ENCODE measurements around the gene EPHA2.

EPHA2 gene

DNA sequence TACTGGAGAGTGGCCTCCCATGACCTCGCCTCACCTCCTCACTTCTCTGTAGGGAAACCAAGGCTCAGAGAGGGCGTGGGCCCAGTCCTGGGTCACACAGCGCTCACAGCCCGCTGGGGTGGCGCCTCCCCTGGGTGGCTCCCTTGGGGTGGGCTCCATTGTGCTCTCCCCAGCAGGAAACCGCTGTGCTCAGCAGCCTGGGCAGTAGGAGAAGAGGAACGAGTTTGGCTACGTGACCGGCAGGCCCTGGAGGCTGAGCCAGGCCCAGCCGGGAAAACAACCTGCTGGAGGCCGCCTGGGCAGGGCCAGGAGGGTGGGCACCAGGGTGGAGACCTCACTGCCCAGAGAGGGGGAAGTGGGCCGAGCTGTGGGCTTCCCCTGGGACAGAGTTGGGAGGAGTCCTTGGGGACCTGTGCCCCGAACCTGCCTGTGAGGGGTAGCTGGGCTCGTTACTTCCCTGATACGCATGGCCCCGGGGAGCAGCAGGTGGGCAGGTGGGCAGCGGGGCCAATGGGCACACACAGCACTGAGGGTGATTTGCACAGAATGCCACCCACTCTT, 67.4 kb downstream of the EPHA2 start:
- Histone ChIP-seq H3K36me3 (ENCODE audit: insufficient read depth, low read length) (no peaks in the 10 kb centered on the region), H3K4me1 (ENCODE audit: control insufficient read depth, insufficient read depth, low read length, unreplicated experiment) (peaks cover 17% of the 10 kb centered on the region), H3K27ac (ENCODE audit: low read depth, low read length) (0 out of 2 replicates have a peak overlapping the region, but pooled peaks have one; percentile 2), H2AFZ (ENCODE audit: low read length, unreplicated experiment) (no peak overlapping the region), H3K79me2 (ENCODE audit: control insufficient read depth, insufficient read depth, low read length, unreplicated experiment) (no peaks in the 10 kb centered on the region), H3K4me3 (ENCODE audit: low read depth, low read length) (no peak overlapping the region), H3K27me3 (ENCODE audit: insufficient read depth, low read length) (no peaks in the 10 kb centered on the region)

DNA sequence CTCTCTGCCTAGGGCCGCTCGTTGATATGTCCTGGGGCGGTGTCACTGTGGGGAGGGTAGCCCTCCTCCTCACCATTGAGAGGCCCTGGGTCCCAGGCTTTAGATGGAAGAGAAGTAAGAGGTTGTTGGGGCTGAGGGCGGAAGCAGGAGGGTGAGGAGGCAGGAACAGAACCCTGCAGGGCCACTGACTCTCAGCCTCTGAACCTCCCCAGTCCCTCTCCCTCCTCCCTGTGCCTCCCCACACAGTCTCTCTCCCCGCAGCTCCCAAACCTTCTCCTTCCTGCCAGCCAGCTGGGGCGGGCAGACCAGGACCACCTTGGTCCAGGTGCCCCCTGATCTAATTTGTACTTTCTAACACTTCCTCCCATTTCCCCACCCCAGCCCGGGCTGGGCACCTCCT, 68.1 kb downstream of the EPHA2 start:
- Histone ChIP-seq H3K4me3 (ENCODE audit: low read depth, low read length) (no peak overlapping the region), H3K4me1 (ENCODE audit: control insufficient read depth, insufficient read depth, low read length, unreplicated experiment) (peaks cover 17% of the 10 kb centered on the region), H2AFZ (ENCODE audit: low read length, unreplicated experiment) (no peak overlapping the region), H3K27me3 (ENCODE audit: insufficient read depth, low read length) (no peaks in the 10 kb centered on the region), H3K79me2 (ENCODE audit: control insufficient read depth, insufficient read depth, low read length, unreplicated experiment) (no peaks in the 10 kb centered on the region), H3K36me3 (ENCODE audit: insufficient read depth, low read length) (no peaks in the 10 kb centered on the region), H3K27ac (ENCODE audit: low read depth, low read length) (no peak overlapping the region)

DNA sequence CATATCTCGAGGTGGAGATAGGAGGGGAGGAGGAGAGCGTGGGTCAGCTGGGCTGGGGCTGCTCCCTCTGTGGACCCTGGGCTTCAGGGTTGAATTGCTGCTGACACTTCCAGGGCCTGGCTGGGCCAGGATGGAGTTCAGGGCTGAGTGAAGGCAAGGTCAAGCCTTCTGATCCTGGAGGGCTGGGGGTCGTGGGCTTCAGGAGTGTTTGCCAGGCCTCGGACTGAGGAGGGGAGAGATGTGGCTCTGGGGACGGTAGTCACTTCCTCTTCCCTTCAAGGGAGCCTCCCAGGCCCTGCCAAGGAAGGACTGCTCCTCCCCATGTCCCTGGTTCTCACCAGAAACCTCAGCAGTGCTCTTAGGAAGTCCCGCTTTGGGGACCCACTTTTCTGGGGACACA, 70.3 kb downstream of the EPHA2 start:
- Histone ChIP-seq H3K79me2 (ENCODE audit: control insufficient read depth, insufficient read depth, low read length, unreplicated experiment) (no peaks in the 10 kb centered on the region), H3K4me1 (ENCODE audit: control insufficient read depth, insufficient read depth, low read length, unreplicated experiment) (peaks cover 17% of the 10 kb centered on the region), H3K27ac (ENCODE audit: low read depth, low read length) (no peak overlapping the region), H2AFZ (ENCODE audit: low read length, unreplicated experiment) (no peak overlapping the region), H3K36me3 (ENCODE audit: insufficient read depth, low read length) (no peaks in the 10 kb centered on the region), H3K4me3 (ENCODE audit: low read depth, low read length) (no peak overlapping the region), H3K27me3 (ENCODE audit: insufficient read depth, low read length) (no peaks in the 10 kb centered on the region)

DNA sequence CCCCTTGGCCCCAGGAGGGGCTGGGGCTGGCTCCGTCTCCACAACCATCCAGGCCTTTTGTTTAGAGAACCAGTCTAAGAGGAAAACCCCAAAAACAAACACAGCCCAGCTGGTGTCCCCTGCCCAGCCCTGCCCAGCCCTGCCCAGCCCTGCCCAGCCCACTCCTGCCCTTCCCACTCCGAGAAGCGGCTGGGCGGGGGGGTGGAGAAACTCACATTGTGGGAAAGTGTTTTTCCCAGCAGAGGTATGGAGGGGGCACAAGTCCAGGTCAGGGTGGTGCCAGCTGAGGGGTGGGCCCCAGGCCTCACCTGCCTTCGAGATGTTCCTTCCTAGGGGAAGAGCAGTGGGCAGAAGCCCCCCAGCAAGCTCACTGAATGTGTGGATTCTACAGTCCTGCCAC, 72.4 kb downstream of the EPHA2 start:
- H3K36me3 ChIP-seq (ENCODE audit: insufficient read depth, low read length): no peaks in the 10 kb centered on the region
- H3K4me3 ChIP-seq (ENCODE audit: low read depth, low read length): no peak overlapping the region
- H3K79me2 ChIP-seq (ENCODE audit: control insufficient read depth, insufficient read depth, low read length, unreplicated experiment): no peaks in the 10 kb centered on the region
- no peak overlapping the region for H3K27ac ChIP-seq (ENCODE audit: low read depth, low read length)
- peaks cover 12% of the 10 kb centered on the region for H3K4me1 ChIP-seq (ENCODE audit: control insufficient read depth, insufficient read depth, low read length, unreplicated experiment)
- H3K27me3 ChIP-seq (ENCODE audit: insufficient read depth, low read length): no peaks in the 10 kb centered on the region
- no peak overlapping the region for H2AFZ ChIP-seq (ENCODE audit: low read length, unreplicated experiment)

DNA sequence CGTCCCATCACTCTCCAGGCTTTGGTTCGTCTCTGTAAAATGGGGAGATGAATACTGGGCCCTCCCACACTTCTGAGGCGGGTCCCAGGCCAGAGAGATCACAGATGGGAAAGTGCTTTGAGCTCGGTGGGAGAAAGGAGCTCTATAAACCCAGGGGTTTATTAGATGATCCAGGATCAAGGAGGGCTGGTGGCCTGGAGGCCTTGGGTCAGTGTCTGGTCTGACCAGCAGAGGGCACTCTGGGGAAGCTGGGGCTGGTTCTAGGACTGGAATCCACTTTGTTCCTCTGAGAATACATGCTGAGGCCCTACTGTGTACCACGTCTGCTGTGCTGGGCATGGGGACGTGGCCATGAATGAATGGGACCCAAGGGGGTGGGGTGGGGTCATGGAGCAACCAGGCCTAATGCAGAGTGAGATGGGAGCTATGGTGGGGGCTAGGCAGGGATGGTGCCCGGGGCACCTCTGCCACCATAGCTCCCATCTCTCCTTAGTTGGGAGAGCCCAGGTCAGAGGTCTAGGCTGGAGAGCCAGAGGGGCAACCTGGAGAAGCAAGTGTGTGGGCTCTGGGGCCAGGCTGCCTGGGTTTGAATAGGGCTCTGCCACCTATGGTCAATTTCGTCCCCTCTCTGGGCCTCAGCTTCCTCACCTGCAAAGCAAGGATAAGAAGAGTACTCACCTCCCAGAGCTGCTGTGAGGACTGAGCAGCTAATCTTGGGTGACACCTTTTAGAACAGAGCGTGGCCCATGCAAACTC, 73.4 kb downstream of the EPHA2 start:
- Histone ChIP-seq H2AFZ (ENCODE audit: low read length, unreplicated experiment) (no peak overlapping the region), H3K36me3 (ENCODE audit: insufficient read depth, low read length) (no peaks in the 10 kb centered on the region), H3K4me1 (ENCODE audit: control insufficient read depth, insufficient read depth, low read length, unreplicated experiment) (peaks cover 4% of the 10 kb centered on the region), H3K79me2 (ENCODE audit: control insufficient read depth, insufficient read depth, low read length, unreplicated experiment) (no peaks in the 10 kb centered on the region), H3K4me3 (ENCODE audit: low read depth, low read length) (no peak overlapping the region), H3K27me3 (ENCODE audit: insufficient read depth, low read length) (no peaks in the 10 kb centered on the region), H3K27ac (ENCODE audit: low read depth, low read length) (no peak overlapping the region)

DNA sequence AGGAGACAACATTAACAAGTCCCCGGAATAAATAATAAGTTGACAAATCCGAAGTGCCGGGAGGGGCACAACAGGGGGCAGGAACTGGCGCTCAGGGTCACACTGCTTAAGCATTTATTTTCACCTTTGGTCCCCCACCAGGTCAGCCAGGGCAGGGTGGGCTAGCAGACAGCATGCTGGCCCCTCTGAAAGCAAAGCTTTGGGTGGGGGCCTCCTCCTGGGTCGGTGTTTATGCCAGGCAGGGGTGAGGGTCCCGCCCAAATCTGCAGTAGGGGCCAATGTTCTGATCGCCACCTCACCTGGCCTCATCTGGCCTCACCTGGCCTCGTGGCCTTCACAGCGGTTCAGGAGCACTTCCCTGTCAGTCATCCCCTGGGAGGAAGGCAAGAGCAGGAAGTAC, 74.2 kb downstream of the EPHA2 start:
- H3K27me3 ChIP-seq (ENCODE audit: insufficient read depth, low read length): no peaks in the 10 kb centered on the region
- no peaks in the 10 kb centered on the region for H3K79me2 ChIP-seq (ENCODE audit: control insufficient read depth, insufficient read depth, low read length, unreplicated experiment)
- peaks cover 11% of the 10 kb centered on the region for H3K4me1 ChIP-seq (ENCODE audit: control insufficient read depth, insufficient read depth, low read length, unreplicated experiment)
- H2AFZ ChIP-seq (ENCODE audit: low read length, unreplicated experiment): no peak overlapping the region
- H3K4me3 ChIP-seq (ENCODE audit: low read depth, low read length): no peak overlapping the region
- H3K36me3 ChIP-seq (ENCODE audit: insufficient read depth, low read length): no peaks in the 10 kb centered on the region
- no peak overlapping the region for H3K27ac ChIP-seq (ENCODE audit: low read depth, low read length)

DNA sequence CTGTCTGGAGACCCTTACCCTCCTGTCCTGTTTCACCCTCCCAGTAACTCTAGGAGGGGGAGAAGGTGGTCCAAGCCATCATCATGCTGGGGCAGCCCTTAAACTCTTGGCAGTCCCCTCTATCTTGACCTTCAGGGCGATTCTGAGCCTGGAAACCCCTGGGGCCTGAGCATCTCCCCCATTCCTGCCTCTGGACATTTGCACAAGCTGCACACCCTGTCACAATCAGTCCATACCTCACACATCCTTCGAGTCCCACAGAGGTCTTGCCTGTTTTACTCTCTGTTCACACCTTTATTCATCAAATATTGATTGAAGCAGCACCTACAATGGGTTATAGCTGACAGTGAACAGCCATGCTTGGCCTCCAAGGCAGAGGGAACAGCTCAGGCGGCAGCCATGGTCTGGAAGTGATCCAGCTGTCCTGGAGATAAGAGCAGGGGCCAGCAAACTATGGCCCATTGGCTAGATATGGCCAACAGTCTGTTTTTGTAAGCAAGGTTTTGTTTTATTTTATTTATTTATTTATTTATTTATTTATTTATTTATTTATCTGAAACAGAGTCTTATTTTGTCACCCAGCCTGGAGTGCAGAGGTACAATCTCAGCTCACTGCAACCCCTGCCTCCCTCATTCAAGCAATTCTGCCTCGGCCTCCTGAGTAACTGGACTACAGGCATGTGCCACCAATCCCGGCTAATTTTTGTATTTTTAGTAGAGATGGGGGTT, 75.3 kb downstream of the EPHA2 start:
- no peaks in the 10 kb centered on the region for H3K27me3 ChIP-seq (ENCODE audit: insufficient read depth, low read length)
- H3K27ac ChIP-seq (ENCODE audit: low read depth, low read length): no peak overlapping the region
- no peaks in the 10 kb centered on the region for H3K79me2 ChIP-seq (ENCODE audit: control insufficient read depth, insufficient read depth, low read length, unreplicated experiment)
- no peak overlapping the region for H2AFZ ChIP-seq (ENCODE audit: low read length, unreplicated experiment)
- H3K4me1 ChIP-seq (ENCODE audit: control insufficient read depth, insufficient read depth, low read length, unreplicated experiment): peaks cover 20% of the 10 kb centered on the region
- no peaks in the 10 kb centered on the region for H3K36me3 ChIP-seq (ENCODE audit: insufficient read depth, low read length)
- no peak overlapping the region for H3K4me3 ChIP-seq (ENCODE audit: low read depth, low read length)

DNA sequence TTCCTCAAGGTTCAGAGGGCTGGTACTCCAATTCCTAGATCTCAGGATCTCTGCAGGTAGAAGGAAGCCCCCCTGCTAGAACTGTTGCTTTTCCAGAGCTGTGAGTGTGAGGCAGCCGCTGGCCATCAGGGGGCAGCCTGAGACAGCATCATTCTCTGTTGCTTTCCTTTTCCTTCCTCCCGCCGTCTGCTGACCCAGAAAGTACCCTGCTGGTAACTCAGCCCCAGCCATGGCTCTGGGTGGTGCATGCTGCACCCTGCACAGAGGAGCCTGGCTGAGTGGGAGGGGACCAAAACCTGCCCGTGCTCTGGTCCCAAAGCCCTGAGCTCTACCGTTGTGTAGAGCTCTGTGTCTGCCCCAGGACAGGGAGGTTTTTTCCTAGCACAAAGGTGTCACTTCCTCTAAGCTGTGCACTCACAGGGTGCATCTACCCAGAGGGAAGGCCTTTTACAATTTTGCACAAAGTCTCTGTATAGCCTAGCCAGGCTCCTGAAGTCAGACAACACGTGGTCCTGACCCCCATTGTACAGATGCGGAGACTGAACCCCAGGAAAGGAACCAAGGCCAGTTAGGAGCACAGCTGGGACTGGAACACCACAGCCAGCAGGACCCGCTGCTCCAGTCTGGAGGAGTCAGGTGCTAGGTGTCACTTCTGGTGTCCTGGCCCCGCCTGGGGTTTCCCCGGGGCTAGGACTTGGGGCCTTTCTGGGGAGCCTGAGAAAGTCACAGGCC, 76.8 kb downstream of the EPHA2 start:
- H2AFZ ChIP-seq (ENCODE audit: low read length, unreplicated experiment): no peak overlapping the region
- no peaks in the 10 kb centered on the region for H3K36me3 ChIP-seq (ENCODE audit: insufficient read depth, low read length)
- peaks cover 27% of the 10 kb centered on the region for H3K4me1 ChIP-seq (ENCODE audit: control insufficient read depth, insufficient read depth, low read length, unreplicated experiment)
- no peak overlapping the region for H3K27ac ChIP-seq (ENCODE audit: low read depth, low read length)
- no peaks in the 10 kb centered on the region for H3K27me3 ChIP-seq (ENCODE audit: insufficient read depth, low read length)
- H3K4me3 ChIP-seq (ENCODE audit: low read depth, low read length): no peak overlapping the region
- no peaks in the 10 kb centered on the region for H3K79me2 ChIP-seq (ENCODE audit: control insufficient read depth, insufficient read depth, low read length, unreplicated experiment)

DNA sequence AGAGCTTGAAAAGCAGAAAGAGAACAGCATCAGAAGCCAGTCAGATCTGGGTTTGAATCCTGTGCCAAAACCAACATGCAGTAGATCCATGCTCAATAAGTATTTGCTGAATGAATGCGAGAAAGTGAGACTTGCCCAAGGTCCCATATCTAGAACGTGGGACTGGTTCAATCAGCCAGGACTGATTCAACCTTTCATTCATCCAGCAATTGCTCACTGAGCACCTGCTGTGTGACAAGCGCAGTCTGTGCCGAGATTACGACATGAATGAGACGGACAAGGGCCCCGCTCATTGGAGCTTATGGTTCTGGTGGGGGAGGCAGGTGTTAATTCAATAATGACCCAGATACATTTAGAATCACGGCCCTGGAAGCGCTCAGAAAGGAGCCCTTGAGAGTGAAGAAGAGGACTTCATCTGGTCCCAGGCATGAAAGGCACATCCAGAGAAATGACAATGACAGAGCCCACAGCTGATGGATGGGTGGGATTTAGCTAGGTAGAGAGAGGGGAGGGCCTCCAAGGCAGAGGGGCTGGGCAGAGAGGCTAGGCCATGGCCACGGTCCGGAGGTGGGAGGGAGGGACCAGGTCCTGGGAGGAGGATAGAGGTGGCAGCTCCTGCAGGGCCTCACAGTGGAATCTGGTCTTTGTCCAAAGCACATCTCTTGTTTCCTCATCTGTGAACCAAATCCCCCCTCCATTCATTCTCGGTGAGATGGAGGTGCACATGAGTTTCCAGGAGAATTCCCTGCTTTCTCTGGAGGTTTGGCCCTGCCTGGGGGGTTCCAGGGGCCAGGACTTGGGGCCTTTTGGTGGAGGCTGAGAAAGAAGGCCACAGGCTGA, 78.2 kb downstream of the EPHA2 start:
- peaks cover 31% of the 10 kb centered on the region for H3K4me1 ChIP-seq (ENCODE audit: control insufficient read depth, insufficient read depth, low read length, unreplicated experiment)
- H2AFZ ChIP-seq (ENCODE audit: low read length, unreplicated experiment): no peak overlapping the region
- no peaks in the 10 kb centered on the region for H3K36me3 ChIP-seq (ENCODE audit: insufficient read depth, low read length)
- H3K4me3 ChIP-seq (ENCODE audit: low read depth, low read length): no peak overlapping the region
- H3K27me3 ChIP-seq (ENCODE audit: insufficient read depth, low read length): no peaks in the 10 kb centered on the region
- H3K79me2 ChIP-seq (ENCODE audit: control insufficient read depth, insufficient read depth, low read length, unreplicated experiment): no peaks in the 10 kb centered on the region
- H3K27ac ChIP-seq (ENCODE audit: low read depth, low read length): peak overlapping the region; percentile 30; the same call in 1 of the 2 replicates

DNA sequence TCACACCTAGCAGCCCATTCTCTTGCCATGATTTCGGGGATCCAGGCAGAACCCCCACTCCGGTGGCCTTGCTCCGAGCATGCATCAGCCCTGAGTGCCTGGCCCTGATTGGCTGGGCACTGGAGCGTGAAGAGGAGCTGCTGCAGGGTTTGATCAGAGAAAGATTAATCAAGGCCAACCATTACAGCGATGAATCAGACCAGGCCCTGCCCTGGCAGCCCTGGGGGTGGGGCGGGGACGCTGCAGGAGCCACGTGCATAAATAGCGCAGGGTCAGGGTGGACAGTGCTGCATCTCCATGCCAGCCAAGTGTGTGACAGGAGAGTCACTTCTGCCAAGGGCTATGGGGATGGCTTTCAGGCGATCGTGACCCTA, 79.0 kb downstream of the EPHA2 start:
- Histone ChIP-seq H3K79me2 (ENCODE audit: control insufficient read depth, insufficient read depth, low read length, unreplicated experiment) (no peaks in the 10 kb centered on the region), H3K27ac (ENCODE audit: low read depth, low read length) (peak overlapping the region; percentile 84; the same call in 1 of the 2 replicates), H3K4me3 (ENCODE audit: low read depth, low read length) (no peak overlapping the region), H3K27me3 (ENCODE audit: insufficient read depth, low read length) (no peaks in the 10 kb centered on the region), H3K36me3 (ENCODE audit: insufficient read depth, low read length) (no peaks in the 10 kb centered on the region), H3K4me1 (ENCODE audit: control insufficient read depth, insufficient read depth, low read length, unreplicated experiment) (peaks cover 31% of the 10 kb centered on the region), H2AFZ (ENCODE audit: low read length, unreplicated experiment) (no peak overlapping the region)

Data from ACC112 (cell line).